ENCODE measurements around the gene MACF1.

The MACF1 gene

DNA sequence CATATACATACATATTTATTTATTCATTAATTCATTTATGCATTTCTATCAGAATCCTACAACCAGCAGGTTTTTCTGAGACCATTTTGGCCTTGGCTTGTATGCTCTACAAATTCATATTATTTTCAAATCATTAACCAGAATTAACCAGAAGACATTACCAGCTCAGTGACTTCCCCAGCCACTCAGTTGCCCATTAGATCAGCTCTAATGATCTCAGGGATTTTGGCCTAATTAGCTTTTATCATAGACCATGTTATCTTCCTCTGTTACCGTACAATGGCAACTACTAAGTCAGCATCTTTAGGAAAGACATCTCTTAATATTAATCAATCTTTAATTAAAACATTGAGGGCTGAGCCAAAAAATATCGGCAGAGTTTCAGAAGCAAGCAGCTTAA, 196.6 kb downstream of the MACF1 start:
- DNase-seq = no peak

DNA sequence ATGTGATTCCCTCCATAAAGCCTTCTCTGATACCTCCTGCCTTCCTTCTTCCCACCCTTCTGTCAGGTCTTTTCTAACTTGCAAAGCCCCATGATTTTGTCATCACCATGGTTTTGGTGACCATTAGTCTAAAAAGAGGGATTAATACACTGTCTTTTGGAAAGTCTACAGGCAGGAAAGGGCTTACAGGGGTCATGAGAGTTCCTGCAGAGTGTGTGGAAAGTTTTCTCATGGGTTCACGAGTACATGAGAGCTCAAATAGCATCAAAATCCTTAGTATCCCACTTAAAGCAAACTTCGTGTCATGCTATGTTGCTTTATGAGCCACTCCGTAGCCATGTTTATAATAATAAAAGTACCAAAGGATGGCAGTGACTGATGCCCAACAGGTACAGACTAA, 200.4 kb downstream of the MACF1 start:
- no peak for DNase-seq

GRCh38 chr1:39405358-39405757, 200.9 kb downstream of the MACF1 start:
- no peak for DNase-seq

DNA sequence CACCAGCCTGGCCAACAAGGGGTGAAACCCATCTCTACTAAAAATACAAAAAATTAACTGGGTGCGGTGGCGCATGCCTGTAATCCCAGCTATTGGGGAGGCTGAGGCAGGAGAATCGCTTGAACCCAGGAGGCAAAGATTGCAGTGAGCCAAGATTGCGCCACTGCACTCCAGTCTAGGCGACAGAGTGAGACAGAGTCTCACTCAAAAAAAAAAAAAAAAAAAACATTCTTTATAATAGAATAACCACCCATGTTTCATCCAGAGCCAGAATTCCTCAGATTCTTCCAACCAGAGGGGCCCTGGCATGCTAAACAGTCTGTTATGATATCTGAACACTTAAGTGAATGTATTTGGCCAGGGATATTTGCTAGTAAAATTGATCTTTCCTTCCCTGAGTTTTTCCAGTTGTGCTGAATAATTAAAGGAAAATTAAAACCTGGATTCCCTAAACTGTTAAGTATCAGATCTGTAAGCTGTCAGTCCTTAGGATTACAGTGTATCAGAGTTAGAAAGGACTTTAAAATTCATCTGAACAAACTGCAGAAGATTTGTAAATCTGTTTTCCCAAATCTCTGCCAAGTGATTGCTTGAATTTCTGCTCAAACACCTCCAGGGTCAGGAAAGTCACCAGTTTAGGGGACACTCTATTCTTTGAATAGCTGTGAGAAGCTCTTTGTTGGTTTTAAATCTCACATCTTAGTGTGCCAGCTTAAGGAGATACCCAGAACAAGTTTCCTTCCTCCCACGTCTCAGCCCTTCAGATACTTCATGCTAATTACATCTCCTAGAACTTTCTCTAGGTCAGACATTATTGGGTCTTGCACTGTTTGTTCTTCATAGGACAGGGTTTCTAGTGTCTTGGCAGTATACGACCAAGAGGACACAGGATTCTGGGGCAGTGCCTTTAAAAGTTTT, 202.3 kb downstream of the MACF1 start:
- peak in 1 of 3 experiments; percentile 38 for DNase-seq

- DNase-seq = peak in 1 of 3 experiments; percentile 50
Measured at GRCh38 chr1:39407510-39407895, 203.0 kb downstream of the MACF1 start.

- peak; percentile 68 to 87 (median 87) for DNase-seq
Measured at GRCh38 chr1:39407896-39408640, 203.6 kb downstream of the MACF1 start.

DNA sequence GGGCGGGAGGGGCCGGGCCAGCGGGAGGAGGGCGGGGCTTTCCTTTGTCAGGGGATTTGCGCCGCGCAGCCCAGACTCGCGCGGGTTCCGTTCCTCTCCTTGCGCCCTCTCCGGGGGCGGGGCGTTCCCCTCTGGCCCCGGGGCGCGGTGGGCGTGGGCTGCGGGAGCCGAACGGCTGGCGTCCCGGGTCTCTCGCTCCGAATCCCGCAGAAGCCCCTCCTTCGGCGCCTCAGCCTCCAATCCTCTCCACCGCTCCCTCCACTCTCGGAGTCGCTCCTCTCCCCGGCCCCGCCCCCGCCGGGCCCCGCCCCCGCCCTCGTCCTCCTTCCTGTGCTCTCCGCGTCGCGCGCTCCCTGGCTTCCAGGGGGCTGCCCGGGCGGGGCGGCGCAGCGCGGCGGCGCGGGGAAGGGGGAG, 204.2 kb downstream of the MACF1 start:
- DNase-seq = peak; percentile 89 to 97 (median 95)

DNA sequence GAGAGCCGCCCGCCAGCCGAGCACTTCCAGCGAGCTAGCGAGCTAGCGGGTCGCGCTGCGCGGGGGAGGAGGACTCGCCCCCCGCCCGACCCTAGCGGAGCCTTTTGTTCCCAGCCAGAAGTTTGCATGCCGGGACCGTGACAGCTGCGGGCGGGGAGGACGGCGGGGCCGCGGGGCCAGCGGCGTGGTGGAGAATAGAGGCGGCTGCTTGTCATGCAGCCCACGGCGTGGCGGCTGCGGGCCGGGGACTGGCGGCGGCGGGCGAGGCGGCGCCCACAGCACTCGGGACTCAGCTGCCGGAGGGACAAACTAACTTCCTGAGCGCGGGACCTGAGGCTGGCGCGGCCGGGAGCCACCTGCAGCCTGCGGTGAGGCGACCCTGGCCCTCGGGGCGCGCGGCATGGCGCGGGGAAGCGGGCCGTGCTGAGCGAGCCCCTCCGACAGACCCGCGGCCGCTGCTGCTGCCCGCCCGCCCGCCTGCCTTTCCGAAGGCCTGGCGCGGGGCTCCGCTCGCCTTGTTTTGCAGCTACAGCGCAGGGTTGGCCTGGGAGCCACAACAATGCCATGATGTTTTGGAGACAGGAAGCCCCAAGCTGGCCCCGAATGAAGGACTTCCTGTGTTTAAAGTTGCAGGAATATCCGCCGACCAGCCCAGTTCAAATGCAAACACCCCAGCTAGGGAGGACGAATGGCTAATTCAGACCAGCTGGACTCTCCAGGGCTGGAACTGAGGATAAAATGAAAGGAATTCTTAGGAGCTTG, 204.7 kb downstream of the MACF1 start:
- DNase-seq = peak in 2 of 3 experiments; percentile 75 to 79

DNA sequence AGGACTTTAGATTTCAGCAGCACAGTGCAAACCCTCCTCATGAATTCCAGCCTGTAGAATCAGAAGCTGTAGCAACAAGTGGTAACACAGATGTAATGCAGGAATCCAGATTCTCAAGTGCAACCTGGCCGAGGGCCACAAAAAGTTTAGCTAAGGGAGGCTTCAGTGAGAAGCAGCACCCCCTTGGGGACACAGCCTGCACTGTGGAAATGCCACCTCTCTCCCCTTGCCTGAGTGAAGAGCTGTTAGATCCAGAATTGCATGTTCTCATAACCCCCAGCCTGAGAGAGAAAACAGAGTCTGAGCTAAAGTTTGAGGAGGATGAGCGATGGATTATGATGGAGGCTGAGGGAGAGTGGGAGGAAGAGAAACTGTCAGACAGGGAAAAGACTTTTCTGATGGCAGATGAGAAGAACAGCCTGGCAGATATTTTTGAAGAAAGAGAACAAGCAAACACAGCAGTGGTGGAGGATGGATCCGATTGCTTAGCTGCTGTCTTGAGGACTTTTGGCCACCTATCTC, 206.5 kb downstream of the MACF1 start:
- peak in 2 of 3 experiments; percentile 5 to 32 for DNase-seq

GRCh38 chr1:39411526-39412478, 207.3 kb downstream of the MACF1 start:
- DNase-seq = no peak

GRCh38 chr1:39412892-39413291, 208.4 kb downstream of the MACF1 start:
- no peak for DNase-seq

DNA sequence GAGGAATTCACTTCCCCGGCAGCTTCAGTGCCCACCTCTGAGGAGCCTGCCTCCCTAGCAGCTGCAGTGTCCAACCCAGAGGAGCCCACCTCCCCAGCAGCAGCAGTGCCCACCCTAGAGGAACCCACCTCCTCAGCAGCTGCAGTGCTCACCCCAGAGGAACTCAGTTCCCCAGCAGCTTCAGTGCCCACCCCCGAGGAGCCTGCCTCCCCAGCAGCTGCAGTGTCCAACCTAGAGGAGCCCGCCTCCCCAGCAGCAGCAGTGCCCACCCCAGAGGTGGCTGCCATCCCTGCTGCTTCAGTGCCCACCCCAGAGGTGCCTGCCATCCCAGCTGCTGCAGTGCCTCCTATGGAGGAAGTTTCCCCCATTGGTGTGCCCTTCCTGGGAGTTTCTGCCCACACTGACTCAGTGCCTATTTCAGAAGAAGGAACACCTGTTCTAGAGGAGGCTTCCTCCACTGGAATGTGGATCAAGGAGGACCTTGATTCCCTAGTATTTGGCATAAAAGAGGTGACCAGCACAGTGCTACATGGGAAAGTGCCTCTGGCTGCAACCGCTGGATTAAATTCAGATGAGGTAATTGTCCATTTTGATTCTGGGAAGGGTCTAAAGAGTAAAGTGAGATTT, 209.5 kb downstream of the MACF1 start:
- no peak for DNase-seq

DNA sequence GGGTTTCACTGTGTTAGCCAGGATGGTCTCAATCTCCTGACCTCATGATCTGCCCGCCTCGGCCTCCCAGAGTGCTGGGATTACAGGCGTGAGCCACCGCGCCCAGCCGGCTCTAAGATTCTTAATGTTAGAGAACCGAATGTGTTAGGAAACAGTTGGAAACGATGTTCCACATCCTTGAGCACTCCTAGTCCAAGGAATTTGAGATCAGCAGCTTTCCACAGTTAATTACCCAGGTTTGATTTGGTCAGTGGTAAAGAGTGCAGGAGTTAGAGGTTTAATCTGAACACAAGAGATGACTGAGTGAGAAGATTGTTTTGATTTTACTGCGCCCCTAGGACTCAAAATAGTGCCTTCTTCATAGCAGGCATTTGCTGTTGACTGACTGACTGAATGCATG, 211.1 kb downstream of the MACF1 start:
- DNase-seq = no peak

DNA sequence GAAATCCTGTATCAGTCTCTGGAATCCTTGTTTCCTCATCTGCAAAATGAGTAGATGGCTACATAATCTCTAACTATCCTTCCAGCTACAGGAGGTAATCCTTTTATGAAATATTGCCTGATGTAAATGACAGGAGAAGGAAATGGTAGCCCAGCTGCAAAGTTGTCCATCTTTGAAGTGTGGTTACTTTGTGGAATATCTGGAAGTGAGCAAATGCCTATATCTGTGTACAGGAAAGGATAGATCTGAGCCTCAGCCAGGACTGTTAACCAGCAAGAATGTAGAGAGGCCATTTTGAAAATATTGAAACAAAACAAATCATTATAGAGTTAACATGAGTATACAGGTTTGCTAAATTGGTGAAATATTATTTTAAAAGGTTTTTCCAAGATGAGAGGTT, 212.1 kb downstream of the MACF1 start:
- DNase-seq = no peak

- DNase-seq = no peak
Measured at GRCh38 chr1:39418236-39418635, 213.7 kb downstream of the MACF1 start.

GRCh38 chr1:39420493-39420892, 216.0 kb downstream of the MACF1 start:
- no peak for DNase-seq

- peak in 1 of 3 experiments; percentile 35 for DNase-seq
Measured at GRCh38 chr1:39422614-39423013, 218.1 kb downstream of the MACF1 start.

- no peak for DNase-seq
Measured at GRCh38 chr1:39425151-39425550, 220.7 kb downstream of the MACF1 start.

DNA sequence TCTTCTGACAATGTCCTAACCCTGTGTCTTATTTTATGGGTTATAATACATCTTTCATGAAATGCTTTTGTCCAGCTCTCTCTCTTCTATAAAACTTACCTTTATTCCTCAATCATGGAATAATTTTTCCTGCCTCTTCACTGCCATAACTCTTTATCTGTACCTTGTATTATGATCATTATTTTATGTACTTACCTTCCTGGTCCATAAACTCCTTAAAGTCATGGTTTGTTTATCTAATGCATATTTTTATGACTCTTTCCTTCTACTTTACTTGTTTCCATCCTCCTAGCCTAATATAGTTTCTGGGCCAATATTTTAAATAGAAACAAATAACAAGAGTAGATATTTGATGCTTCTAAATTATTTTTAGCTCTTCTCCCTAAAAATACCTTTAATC, 221.1 kb downstream of the MACF1 start:
- DNase-seq = no peak

DNA sequence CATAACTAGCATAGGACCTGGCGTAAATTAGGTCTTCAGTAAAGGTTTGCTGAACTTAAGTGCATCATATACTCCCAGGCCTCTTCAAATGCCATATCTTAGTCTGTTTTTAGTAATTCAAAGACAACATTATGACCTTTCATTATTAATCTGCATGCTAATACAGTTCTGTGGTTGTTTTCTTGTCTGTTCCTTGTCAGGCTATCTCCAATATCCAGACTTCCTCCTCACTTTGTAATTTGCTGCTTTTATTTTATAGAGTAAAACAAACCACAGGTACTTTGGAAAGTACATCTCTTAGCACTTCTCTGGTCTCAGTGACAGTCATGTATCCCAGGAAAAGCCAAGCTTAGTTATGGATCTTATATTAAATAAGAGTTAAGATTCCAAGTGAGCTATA, 221.9 kb downstream of the MACF1 start:
- DNase-seq = no peak

- DNase-seq = no peak
Measured at GRCh38 chr1:39427374-39427773, 222.9 kb downstream of the MACF1 start.
